SIG-M5 (cell line): ENCODE data around the gene DSCAML1.

Experiments used
- DNase-seq: peaks from one replicate; lab custom pipeline; 2025; lab: John Stamatoyannopoulos, UW

Gene DSCAML1

DNA sequence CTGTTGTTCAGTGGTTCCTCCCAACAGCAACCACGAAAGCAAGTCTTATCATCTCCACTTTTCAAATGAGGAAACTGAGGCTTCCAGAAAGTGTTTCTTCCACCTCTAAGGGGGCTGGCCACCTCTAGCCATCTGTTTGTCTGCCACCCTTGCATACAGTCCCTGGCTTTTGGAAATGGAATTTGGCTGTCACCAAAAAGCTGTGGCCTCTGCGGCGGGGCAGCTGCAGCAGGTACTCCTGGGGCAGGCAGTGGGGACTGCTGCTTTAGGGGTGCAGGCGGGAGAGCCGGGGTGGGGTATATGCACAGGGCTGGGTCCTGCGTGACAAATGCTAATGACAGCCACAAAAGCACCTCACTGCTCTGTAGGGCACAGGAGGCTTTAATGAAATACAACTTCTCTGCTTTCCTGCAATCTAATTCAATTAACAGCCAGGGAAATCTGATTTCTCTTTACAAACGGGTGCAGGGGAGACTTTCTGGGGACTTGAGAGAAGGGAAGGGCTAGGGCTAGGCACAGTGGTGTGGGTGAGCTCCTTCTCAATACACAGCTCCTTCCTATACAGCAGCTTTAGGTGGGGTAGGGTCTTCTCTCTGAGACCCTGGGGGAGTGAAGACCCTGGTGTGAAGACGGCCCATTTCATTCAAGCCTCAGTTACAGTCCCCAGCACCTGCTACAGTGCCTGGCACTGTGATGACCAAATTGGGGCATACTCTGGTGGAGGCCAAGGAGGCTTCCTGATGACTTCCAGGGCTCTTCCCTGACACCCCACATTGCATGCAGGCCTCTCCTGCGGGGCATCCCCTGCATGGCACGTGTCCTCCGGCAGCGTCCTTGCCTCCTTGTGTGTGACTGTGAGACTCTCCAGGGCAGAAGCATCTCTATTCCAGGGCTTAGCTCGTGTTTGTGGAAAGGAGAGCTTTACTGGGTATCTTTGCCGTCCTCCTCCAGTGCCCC, 307.7 kb downstream of the DSCAML1 start:
- DNase-seq = no peak

DNA sequence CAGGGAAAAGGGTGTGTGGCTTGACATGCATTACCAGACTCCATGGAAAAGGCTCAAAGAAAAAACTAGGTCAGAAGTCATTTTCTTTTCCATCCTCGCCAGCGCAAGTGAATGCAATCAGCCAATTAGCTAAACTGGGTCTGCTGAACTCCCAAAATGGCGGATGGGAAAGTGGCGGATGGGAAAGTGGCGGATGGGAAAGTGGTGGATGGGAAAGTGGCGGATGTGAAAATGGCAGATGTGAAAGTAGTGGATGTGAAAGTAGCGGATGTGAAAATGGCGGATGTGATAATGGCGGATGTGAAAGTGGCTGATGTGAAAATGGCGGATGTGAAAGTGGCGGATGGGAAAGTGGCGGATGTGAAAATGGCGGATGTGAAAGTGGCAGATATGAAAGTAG, 311.0 kb downstream of the DSCAML1 start:
- no peak for DNase-seq

DNA sequence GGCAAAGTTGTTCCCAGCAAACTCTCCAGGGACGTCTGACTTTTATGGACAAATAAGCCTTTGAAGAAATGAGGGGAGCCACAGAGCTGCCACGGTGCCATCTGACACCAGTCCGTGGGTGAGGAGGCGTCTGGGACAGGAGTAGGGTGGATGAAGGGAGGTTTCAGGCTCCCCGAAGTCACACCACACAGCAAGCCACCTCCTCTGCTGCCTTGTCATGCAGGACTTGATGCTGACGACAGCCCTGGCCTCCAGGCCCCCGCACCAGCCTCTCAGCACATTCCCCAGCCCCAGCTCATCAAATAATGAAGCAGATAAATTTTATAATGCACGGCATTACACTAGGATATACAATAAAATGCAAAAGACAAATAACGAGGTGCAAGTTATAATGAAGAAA, 312.9 kb downstream of the DSCAML1 start:
- DNase-seq = no peak

DNA sequence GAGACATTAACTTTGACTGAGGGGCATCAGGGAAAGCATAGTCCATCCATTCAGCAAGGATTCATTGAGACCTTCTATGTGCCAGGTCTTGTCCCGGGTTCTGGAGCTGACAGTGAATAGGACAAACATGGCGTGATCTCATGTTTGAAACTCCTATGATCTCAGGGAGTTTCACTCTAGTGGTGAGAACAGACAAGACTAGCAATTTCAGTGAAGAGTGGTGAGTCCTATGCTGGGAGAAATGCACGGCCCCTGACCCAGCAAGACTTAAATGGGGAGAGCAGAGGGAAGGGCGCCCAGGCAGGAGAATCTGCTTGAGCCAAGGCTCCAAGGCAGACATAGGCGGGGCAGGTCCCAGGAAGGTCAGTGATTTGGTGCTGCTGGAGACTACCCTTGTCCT, 313.6 kb downstream of the DSCAML1 start:
- DNase-seq = no peak

DNA sequence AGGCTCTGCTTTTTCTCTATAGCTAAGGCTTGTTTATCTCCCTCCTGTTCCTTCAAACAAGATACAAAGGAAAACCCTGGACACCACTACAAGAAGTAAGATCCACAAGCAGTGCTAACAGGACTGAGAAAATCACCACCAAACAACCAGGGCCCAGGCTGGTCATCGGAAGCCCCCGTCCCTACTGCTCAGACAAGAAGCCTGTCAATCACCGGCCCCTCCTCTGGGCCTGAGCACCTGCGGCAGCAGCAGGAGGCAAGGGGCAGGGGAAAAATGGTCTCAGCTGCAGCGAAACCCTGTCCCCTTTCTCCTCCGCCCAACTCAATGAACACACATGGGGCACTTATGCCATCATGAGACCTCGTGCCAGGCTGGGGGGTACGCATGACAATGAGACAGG, 314.1 kb downstream of the DSCAML1 start:
- no peak for DNase-seq

DNA sequence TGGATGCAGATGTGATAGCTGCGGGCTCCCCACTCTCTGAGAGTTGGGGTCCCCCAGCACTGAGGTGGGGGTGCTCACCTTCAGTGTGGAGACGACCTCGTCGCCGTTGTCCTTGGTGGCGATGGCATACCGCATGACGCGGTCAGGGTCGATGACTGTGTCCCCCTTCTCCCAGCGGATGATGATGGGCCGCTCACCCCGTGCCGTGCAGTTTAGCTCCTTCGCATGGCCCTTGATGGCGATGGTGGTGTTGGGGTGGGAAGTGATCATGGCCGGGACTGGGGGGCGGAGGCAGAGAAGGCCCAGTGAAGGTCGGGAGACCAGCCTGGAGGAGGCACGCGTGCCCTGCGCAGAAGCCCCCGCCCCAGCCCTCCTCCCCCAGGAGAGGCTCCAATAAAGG, 315.1 kb downstream of the DSCAML1 start:
- DNase-seq = no peak

DNA sequence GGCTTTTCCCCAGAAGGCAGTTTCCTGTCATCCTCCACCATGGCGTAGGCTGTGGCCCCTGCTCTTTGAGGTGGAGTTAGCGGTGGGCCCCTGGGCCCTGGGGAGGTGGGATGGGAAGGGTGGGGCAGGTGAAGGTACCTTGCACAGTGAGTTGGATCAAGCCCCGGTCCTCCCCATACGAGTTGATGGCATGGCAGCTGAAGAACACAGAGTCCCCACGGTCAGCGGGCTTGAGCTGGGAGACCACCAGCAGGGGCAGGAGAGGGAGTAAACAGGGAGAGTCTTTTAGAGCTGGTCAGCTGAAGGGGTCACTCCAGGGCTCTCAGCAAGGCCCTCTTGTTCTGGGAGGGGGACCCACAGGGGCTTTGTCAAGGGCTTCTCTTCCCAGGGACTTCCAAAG, 316.0 kb downstream of the DSCAML1 start:
- DNase-seq = no peak

DNA sequence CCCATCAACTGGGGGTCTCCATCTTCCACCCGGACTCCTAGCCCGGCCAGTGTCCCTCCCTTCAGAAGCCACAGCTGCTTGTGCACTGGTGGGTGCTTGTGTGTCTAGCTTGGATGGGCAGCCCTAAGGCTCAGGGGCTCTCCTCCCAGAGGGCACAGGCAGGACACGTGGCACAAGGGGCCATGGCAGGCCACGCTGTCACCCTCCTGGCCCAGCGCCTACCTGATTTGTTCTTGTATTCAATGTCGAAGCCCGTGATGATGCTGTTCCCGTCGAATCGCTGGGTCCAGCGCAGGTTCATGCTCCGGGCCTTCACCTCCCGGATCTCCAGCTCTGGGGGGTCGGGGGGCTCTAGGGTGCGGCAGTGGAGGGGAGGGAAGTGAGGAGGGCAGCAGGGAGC, 316.8 kb downstream of the DSCAML1 start:
- no peak for DNase-seq

DNA sequence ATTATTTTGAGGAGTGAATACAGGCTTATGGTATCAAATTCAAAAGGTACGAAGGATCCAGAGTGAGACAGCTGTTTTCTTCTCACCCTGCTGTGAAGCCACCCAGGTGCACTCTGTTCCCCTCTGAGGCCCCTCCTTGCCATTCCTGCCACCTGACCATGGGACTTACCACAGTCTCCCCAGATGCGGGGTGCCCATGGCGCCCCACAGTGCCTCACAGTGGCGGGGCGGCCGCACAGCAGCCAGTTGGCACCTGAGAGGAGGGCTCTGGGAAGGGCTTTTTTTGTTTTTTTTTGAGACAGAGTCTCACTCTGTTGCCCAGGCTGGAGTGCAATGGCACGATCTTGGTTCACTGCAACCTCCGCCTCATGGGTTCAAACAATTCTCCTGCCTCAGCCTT, 317.6 kb downstream of the DSCAML1 start:
- no peak for DNase-seq

DNA sequence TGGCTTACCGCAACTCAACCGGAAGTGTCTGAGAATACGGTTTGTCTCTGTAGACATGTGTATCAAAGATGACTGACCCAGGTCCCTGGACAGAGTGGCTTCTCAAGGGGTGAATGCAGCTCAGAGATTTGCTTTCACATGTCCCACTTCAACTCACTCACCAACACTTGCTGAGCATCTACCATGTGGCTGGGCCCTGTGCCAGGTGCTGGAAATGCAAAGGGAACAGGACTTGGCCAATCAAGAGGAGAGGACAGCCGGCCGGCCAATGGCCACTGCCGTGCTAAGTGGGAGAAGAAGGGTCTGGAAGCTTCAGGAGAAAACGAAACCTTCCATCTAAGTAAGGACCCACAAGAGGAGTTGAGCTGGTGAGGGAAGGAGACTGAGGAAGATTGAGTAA, 318.1 kb downstream of the DSCAML1 start:
- DNase-seq = no peak

DNA sequence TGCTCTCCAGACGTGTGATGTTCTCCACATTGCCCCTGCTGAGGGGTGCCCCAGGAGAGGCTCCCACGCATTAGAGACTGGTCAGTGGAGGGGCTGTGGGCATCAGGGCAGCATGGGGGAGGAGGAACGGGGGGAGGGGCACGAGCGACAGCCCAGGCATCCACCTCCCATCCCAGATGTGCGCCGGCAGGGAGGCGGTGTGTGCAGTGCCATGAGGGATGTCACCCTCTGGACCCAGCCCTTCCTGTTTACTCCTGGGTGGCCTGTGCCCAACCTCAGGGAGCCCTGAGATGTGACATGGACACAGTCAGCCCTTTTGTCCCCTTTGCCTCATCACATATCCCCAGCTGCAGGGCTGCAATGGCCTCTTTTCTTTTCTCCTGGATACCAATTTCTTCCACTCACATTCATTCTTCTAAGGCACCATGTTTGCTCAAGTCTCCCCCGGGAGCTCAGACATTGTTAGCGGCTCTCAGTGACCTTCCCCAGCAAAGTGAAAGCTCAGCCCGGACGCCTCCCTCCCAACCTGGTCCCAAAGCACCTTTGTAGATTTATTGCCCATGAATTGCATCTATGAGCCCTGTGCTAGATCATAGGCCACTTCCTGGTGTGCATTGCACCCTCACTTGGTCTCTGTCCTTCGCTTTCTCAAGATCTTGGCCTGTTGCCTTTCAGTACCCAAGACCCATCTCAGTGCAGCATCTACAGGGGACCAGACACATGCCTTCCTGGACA, 318.7 kb downstream of the DSCAML1 start:
- no peak for DNase-seq

DNA sequence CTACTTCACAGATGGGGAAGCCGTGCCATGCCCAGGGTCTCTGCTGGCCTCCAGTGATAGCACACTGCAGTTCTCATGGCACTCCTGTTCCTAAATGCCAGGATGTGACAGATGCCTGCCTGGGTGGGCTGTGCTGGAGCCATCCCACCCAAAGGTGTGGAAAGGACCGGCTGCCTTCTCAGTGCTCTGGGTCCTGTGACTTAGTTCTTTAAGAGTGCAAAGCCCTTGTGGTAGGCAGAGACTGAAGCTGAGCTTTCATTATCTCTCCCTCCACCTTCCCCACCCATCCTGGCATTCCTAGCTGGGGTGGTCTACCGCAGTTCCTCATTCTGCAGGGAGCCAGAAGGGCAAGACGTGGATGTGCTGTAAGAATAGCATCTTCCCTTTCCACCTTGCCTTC, 319.3 kb downstream of the DSCAML1 start:
- no peak for DNase-seq

DNA sequence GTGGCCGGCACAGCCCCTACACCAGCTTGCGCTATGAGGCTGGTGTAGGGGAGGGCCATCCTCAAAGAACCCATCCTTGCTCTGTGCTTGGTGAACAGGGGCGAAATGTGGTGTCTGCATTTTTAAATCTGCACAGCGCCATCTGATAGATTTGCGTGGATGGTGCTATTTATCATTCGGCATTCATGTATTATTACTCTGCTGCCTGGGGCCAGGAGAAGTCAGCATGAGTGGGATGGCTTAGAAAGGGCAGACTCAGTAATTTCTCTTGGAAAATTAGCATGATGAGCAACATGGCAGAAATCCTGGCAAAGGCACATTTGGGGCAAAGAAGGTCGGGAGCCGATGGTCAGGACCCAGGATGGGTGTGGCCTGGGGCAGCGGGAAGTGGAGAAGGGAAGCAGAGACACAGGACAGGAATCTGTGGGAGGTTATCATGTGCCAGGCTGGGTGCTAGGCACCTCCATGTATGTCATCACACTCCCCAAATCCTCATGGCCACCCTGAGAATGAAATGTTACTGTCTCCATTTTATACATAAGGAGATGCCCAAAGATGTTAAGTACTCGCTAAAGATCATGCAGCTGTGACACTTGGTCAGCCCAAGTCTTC, 320.4 kb downstream of the DSCAML1 start:
- no peak for DNase-seq

DNA sequence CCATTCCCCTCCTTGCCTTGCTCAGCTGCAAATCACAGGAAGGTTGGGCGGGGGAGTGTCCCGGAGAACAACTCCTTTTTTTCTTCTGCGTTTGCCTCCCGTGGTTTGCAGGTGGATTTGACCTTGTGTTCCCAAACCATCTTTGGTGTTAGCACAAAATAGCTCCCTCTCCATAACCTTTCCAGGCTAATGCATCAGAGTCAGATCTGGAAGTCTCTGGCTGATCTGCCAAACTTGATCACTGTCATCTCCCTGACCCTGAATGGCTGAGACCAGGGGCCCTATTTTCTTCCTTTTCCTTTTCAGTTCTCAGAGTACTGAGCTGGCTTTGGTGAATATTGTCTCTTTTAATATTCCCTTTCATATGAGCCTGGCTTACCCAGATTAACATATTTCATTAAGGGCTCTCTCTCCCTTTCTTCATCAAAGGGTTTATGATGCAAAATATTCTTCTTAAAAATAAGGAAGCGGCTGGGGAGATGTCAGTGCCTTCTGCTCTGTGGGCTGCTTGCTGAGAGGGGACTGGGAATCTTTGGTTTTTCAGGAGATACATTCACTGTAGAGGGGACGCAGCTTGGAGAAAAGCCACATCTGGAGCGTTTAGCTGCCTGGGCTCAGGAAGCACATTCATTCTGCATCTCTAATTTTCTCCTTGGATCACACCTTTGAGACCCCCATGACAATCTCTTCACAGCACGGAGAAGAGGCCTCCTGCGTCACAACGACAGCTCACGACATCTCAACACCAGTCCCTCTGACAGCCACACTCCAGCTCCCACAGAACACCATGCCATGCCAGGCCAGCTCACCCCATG, 321.1 kb downstream of the DSCAML1 start:
- no peak for DNase-seq

DNA sequence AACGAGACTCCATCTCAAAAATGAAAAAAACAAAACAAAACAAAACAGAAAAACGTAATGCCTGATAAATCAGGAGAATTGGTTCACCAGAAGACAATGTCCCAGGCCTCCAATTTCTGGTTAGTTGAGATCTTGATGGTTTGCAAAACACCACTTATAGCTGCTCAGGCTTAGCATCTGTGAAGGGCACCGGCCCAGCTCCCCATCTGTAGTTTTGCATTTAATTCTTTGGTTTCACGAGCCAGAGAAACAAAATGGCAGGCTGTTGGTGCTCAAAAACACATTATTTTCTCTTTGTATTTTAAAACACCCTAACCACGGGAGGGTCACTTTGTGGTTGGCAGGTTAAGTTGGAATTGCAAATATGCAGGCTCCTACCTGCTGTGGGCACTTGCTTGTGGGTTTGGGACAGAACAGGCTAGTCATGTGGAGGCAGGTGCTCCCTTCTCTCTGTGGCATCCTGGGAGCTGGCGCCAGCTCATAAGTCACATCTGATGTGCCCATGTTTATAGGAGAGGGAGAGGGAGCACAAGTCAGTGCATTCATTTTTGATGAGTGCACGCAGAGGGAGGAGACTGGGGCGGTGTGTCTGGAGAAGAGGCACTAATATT, 323.4 kb downstream of the DSCAML1 start:
- DNase-seq = no peak

DNA sequence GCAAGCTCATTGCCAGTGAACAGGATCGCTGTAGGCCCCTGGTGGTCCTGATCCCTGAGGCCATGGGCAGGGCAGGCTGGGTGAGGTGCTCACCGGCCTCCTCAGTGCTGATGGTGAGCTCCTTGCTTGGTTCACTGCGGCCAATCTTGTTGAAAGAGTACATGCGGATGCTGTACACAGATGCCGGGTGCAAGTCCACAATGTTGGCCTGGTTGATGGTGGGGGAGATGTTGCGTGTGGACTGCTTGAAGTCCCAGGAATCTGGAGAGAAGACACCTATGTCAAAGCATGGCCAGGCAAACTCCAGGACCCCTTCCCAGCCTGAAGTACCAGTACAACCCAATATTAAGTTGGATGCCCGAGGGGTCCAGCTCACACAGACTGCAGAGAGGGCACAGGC, 325.2 kb downstream of the DSCAML1 start:
- DNase-seq = no peak

DNA sequence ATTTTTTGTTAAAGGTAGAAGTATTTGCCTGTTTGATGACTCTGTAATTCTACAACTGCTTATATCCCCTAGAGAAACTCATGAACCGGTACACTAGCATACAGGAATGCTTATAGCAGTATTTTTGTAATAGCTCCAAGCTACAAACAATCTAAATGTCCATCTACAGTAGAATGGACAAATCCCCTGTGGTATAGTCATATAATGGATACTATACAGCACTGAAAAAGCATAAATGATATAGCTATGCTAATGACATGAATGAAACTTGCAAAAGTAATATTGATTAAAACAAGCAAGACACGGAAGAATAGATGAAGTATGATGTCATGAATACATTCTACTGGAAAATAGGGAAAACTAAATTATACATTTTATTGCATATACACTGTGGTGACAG, 326.4 kb downstream of the DSCAML1 start:
- no peak for DNase-seq

DNA sequence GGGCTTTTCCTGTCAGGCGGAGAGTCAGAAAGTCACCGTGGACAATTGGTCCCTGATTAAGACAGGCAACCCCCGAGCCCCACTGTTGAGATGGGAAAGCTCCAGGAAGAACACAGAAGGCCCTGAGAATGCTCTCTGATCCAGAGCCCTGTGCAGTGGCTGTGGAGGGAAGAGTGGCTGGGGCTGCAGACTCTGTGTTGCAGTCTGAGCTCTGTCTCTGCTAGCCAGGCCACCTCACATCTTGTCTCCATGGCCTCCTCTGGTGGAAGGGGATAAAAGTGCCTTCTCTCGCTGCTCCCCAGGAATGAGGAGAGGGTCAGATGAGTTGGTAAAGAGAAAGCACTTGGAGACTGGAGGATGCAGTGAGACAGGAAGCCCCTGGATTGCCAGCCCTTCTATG, 328.1 kb downstream of the DSCAML1 start:
- no peak for DNase-seq

DNA sequence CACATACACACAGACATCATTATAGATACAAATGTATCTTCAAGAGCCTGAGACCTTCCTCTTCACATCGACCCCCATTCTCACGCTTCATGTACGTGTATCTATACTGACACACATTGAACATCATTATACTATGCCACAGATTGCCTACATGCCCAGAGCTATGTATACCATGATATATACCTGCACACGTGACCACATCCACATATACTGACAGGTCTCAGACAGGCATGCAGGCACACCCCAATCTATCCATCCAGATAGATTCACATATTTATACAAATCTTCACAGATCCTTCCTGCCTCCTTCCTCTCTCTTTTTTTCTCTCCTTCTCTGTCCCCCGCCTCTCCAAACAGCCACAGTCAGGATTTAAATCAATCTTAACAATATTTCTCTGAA, 329.2 kb downstream of the DSCAML1 start:
- DNase-seq = no peak

DNA sequence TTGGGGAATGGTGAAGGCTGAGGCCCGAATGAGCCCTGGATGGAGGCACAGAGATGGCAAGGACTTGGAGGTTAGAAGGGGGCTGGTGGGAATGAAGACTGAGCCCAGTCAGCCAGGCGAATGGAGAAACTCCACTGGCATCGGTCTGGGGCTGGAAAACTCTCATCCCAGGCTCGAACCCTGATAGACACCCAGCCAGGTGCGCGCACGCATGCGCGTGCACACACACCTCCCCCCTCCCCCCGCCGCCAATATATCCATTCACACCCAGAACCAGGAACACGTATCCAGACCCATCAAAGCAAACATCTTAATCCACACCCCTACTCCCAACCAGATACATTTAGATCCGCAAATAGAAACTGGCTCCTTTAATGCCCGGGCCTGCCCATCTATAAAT, 330.1 kb downstream of the DSCAML1 start:
- no peak for DNase-seq

DNA sequence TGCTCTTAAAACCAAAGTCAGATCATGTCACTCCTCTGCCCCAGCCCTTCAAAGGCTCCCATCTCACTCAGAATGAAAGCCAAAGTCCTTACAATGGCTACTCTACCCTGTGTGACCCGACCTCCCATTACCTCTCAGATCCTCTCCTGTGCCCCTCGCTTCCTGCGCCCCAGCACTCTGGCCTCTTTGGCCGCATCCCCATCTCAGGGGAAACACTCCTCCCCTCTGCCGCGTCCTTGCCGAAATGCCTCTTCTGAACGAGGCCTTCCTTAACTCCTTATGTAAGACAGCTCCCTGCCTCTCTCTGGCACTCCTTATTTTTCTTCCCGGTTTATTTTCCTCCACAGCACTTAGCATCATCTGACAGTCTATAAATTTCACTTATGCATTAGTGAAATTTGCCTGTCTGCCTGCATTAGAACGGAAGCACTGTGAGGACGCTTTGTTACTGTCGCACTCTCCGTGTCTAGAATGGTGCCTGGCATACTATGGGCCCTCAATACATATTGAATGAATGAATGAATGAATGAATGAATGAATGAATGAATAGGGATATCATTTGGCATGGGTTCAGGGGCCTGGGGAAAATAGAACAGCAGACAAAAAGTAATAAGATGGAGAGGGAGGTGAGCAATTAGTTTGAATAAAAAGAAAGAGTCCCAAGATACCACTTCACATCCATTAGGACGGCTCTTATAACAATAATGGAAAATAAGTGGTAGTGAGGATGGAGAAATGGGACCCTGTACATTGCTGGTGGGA, 331.6 kb downstream of the DSCAML1 start:
- no peak for DNase-seq
